Measurements from ENCODE around the gene ARHGAP44.

DNA sequence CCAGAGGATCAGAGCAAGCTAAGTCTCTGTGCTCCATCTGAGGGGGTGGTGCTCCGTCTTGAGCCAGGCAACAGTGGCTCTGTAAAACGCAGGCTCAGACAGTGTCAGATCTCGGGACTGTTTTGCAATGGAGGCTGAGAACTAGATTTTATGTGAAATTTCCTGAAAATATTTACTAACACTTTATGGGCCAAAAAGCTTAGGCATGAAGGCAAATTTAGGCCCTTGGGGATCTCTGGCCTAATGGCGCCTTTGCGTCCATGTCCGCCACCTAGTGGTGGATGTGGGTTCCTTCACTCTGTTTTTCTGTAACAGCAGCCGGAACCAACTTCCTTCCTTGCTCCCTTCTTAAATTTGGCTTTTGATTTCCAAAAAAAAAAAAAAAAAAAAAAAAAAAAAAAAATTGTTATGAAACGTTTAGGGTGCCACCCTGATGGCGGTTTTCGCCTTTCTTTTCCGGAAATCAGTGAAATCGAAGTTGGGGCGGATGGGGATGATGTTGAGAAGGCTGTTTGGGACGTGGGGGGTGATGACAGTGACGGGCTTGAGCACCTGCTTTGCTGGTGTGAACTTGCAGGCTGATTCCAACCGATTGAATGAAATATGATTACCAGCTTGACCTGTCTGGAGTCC, 242.5 kb downstream of the ARHGAP44 start:
- TF ChIP-seq HNF4G (IDR thresholded peaks at IDR 0.05) (no peak), REST (IDR thresholded peaks at IDR 0.05) (no peak), YY1 (IDR thresholded peaks at IDR 0.05) (no peak), HNF4A (conservative IDR thresholded peaks at IDR 0.05) (no peak), RAD21 (IDR thresholded peaks at IDR 0.05) (peak; percentile 55 to 72), GABPA (IDR thresholded peaks at IDR 0.05 in 1 of 2, conservative IDR thresholded peaks at IDR 0.05 in 1 of 2) (no peak), MAX (IDR thresholded peaks at IDR 0.05) (no peak)
- TF ChIP-seq, protein P1, sequence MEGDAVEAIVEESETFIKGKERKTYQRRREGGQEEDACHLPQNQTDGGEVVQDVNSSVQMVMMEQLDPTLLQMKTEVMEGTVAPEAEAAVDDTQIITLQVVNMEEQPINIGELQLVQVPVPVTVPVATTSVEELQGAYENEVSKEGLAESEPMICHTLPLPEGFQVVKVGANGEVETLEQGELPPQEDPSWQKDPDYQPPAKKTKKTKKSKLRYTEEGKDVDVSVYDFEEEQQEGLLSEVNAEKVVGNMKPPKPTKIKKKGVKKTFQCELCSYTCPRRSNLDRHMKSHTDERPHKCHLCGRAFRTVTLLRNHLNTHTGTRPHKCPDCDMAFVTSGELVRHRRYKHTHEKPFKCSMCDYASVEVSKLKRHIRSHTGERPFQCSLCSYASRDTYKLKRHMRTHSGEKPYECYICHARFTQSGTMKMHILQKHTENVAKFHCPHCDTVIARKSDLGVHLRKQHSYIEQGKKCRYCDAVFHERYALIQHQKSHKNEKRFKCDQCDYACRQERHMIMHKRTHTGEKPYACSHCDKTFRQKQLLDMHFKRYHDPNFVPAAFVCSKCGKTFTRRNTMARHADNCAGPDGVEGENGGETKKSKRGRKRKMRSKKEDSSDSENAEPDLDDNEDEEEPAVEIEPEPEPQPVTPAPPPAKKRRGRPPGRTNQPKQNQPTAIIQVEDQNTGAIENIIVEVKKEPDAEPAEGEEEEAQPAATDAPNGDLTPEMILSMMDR (IDR thresholded peaks at IDR 0.05; ENCODE audit: low read depth, low read length, missing input control) = peak; percentile 77
